ENCODE results near the gene FAM9C.

FAM9C gene

DNA sequence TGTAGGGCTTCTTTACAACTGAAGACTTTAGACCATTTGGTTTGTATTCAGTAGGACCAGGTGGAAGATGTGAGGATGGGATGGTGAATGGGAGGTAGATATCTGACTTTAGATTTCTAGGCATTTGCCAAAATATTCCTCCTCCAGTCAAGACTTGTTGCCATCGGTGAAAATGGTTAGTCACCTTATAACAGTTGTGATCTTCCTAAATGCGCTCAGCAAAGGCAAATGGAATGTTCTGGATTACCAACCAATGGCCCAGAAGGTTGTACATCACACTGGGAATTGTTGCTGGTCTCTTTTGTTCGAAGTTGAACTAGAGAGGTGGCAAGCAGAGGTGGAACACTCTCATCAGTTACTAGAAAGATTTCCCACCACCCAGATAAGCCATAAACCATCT lies 35.6 kb downstream of the FAM9C start:
- no peak overlapping the region for H3K4me3 ChIP-seq (ENCODE audit: low read depth, low read length)

DNA sequence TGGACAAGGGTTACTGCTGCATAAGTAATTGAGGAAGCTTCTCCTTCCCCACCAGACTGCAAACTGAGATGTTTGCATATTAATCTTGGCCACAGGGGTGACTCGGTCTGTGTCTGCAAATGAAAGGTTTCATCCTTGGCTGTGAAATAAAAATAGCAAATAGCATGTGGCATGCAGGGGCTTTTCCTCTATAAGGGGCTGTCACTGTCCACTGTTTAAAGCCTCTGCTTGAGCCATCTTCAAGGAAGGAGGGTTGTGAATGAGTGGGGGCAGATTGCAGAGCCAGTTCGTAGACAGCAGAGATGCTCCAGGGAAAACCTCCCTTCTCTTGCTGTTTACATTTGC lies 36.3 kb downstream of the FAM9C start:
- no peak overlapping the region for H3K4me3 ChIP-seq (ENCODE audit: low read depth, low read length)

DNA sequence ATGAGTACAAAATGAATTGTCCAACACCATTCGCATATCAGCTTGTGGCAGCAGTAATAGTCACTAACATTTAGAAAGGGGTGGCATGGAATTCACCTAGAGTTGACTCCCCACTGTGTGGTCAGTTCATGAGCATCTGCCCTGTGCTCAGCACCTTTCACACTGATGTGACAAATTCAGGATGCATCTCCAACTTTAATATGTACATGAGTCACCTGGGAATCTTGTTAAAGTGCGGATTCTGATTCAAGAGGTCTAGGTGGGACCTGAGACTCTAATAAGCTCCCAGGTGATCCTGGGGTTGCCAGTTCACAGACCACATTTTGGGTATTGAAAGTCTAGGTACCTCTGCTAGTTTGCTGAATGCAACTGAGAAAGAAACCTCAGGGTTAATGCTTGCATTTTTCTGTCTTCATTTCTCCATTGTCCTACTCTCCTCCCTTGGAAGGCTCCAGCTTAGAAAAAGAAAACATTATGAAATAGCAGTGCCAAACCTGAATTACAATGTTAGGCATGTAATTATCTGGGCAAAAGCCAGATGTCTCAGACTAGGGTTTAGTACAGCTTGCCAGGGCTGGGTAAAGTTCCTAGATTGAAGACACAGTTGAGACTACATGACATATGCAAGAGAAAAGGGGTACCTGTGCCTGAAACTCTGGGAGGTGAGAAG lies 36.8 kb downstream of the FAM9C start:
- H3K4me3 ChIP-seq (ENCODE audit: low read depth, low read length): no peak overlapping the region

DNA sequence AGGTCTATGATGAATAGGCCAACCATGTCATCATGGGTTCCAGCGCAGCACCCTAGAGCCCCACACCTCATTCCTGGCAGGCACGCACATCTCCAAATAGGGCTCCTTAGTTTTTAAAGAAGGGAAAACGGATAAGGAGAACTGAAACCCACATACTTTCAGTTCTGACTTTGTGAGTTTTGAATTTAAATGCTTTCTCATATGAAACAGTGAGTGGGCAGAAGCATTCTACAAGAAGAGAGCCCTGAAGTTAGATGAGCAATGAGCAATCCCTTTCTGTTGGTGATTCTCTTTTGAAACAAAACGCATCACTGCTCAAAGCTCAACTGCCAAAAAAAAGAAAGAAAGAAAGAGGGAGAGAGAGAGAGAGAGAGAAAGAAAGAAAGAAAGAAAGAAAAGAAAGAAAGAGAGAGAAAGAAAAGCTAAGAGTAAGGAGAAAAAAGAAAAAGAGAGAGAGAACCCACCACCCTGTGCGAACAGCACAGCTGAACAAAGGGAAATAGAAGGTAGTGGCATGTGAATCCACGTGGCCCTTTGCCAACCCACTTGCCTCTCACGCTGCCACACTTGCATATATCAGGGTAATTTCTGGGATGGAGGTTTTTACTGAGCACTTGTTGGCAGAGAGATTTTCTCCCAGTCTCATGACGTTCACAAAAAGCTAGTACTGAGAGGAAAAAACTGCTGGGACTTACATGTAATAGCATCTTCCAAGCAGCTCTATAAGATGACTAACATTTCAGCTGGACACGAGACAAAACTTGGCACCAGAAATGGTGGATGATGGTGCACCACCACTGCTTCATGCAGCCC lies 38.6 kb downstream of the FAM9C start:
- H3K4me3 ChIP-seq (ENCODE audit: low read depth, low read length): no peak overlapping the region

DNA sequence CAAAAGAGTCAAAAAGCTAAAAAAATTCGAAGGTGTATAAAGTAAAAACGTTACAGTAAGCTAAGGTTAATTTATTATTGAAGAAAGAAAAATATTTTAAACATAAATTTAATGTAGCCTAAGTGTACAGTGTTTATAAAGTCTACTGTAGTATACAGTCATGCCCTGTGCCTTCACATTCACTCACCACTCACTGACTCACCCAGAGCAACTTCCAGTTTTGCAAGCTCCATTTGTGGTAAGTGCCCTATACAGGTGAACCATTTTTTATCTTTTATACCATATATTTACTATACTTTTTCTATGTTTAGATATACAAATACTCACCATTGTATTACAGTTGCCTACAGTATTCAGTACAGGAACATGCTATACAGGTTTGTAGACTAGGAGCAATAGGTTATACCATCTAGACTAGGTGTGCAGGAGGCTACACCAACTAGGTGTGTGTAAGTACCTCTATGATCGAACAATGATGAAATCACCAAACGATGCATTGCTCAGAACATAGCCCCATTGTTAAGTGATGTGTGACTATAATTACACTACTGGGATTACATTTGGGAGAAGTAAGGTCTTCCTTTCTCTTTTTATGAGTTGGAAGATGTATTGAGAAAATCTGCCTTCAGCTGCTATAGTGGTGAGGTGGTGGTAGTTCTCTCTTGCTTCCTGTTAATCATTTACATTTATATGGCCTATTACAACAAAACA lies 42.3 kb downstream of the FAM9C start:
- H3K4me3 ChIP-seq (ENCODE audit: low read depth, low read length): no peak overlapping the region

DNA sequence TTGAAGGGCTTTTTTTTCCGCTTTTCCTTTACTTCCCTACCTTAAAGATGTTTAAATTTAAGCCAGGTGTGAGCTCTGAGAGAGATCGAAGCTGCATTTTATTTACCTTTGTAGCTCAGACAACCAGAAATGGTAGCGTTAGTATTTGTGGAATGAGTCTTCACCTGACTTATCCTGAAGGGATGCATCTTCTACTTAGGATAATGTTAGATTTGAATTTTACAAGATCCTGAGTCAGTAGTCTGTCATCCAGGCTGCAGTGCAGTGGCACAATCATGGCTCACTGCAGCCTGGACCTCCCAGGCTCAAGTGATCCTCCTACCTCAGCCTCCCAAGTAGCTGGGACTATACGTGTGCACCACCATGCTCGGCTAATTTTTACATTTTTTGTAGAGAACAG lies 43.3 kb downstream of the FAM9C start:
- H3K4me3 ChIP-seq (ENCODE audit: low read depth, low read length): no peak overlapping the region

DNA sequence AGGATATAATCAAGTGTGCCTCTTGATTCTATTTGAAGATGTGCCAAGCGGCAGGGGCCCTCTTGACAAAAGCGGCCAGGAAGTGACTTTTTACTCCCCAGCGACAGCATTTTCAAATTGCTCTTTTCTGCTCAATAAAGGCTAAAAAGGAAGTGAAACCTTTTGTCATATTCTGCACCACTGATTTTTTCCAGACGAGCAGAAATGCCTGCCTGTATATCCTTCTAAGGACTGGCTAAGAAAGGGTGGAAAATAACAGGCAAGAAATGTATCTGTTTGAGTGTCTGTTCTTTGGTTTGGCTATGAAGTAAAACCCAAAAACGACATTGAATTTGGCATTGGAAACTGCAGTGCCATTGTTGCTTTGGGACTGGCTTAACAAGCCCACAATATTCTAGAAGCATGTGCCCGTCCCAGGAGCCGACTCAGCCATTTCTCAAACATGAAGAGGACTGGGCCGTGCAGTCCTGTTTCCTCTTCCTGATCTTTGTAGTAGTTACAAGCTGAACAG lies 44.1 kb downstream of the FAM9C start:
- no peak overlapping the region for H3K4me3 ChIP-seq (ENCODE audit: low read depth, low read length)

DNA sequence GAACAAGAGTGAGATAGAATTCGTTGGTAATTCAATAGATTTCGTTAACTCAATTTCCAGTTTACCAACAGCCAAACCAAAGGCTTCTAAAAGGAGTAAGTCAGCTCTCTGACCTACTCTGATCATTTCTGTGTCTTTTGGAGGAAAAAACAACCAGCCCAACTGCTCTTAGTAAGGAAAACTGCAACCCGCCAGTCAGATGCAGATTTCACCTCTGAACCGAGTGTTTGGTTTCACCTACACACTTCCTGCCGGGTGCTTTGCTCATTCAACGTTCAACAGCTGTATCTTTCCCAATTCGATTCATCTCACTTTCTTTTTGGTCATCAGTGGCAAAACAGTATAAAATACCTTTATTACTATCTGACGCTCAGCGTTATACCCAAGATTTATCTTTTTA lies 45.0 kb downstream of the FAM9C start:
- H3K4me3 ChIP-seq (ENCODE audit: low read depth, low read length): no peak overlapping the region

DNA sequence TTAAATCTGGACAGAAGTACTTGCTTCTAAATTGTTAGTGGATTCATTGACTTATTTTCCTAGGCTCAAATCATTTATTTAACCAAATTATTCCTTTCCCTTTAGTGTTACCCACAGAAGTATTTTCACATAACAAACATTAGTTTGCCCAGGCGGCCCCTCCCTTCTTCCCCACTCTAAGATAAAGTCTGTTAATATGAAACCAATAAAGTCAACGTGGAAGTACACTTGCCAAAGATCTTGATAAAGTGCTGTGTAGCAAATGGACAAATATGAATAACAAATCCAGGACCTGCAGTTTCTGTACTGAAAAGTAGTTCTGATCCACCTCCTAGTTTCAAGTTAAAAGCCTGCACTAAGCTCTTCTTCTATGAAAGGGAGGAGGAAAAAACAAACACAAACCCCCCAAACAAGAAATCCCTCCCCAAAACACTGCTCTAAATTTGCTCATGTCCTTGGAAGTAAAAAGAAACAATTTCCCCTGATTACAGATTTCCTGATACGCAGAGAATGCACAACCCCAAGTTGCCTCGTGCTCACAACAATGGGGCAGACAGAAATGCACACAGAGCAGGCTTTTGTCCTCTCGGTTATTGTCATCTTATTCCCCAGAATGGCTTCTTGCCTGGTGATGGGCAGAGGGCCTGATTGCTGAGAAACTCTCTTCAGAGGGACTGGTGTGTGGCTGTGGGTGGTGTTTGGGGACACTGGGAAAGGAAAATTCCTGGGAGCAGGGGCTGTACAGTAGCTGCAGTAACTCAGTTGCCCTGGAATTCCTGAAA lies 46.3 kb downstream of the FAM9C start:
- no peak overlapping the region for H3K4me3 ChIP-seq (ENCODE audit: low read depth, low read length)

DNA sequence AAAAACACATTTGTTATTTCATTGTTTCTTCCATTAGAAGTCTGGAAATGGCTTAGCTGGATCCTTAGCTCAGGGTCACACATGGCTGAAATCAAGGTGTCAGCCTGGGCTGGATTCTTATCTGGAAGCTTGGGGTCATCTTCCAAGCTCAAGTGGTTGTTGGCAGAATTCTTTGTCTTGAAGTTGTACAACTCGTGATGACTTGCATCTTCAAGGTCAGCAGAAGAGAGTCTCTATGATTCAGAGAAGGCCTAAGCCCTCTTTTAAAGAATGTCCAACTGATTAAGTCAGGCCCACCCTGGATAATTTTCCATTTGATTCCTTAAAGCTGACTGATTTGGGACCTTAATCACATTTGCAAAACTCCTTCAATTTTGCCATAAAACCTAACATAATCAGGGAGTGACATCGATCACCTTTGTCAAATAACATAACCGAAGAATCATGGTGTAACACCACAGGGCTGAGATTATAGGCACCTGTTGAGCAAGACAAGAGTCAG lies 47.4 kb downstream of the FAM9C start:
- no peak overlapping the region for H3K4me3 ChIP-seq (ENCODE audit: low read depth, low read length)

DNA sequence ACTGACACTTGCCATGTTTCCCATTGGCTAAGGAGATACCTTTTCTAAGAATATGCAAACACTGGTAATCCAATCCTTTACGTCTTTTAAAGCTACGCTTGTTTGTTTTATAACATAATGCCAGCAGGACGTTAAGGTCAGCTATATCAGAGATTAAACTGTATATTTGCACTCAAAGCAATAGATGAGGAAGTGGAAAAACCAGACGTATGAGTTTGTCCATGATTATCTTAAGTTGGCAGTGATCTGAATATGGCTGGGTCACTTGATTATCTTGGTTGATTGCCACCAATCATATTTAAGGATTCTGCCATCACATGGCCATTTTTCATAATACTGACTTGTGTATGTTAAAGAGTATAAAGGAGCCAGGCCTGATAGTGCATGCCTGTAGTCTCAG lies 50.1 kb downstream of the FAM9C start:
- no peak overlapping the region for H3K4me3 ChIP-seq (ENCODE audit: low read depth, low read length)

DNA sequence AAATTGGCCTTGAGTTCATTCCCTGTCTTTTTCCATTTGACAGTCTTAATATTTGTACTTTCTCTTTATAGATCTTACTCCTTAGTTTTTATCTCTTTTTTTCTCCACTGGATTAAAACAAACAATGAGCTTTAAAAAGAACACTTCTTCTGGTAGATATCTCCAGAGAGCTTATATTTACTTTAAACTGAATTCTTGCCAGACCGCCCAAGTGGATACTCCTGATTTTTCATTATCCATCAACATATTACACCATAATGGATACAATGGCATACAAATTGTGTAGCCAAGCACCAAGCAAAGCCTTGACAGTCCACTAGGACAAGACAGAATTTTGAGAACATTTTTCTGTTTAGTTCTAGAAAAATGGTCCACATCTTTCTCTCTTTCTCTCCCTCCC lies 50.6 kb downstream of the FAM9C start:
- no peak overlapping the region for H3K4me3 ChIP-seq (ENCODE audit: low read depth, low read length)

DNA sequence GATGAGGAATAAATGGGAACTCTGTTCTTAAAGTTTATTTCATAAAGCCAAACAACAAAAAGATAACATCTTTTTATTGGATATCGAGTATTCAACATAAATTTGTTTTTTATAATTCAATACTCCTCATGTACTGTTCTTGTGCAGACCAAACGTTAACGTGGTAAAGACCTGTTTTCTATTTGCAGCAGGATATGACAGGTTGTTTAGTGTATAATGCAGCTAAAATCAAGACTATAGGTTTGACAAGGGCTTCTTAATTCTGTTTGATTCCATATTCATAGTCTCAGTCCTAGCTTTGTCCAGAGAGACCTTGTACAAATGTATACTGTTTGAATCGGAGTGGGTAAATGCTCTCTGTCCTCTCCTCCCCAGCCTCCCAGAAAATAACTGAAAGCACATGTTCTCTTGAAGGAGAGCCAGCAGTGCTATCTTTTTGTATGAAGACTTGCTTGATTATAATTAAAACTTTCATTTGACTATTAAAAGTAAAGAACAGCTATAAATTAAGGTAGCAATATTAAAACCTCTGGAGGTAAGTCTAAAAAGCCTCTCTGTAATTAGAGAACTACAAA lies 51.8 kb downstream of the FAM9C start:
- no peak overlapping the region for H3K4me3 ChIP-seq (ENCODE audit: low read depth, low read length)

DNA sequence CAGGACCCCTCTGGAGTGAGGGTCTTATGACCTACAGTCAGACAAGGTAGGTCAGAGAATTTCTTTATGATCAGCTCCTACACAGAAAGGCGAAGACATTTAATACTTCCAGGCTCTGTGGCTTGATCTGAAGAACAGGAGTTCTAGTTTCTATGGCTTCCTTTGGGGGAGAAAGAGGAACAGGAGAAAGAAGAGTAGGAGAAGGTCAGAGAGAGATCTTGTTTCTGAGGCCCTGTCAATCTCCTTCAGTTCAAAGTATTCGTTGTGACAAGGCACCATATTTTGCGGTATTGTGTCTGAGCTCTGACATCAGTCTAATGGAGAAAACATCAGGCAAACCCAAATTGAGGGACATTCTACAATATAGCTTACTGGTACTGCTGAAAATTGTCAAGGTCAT lies 52.8 kb downstream of the FAM9C start:
- no peak overlapping the region for H3K4me3 ChIP-seq (ENCODE audit: low read depth, low read length)

DNA sequence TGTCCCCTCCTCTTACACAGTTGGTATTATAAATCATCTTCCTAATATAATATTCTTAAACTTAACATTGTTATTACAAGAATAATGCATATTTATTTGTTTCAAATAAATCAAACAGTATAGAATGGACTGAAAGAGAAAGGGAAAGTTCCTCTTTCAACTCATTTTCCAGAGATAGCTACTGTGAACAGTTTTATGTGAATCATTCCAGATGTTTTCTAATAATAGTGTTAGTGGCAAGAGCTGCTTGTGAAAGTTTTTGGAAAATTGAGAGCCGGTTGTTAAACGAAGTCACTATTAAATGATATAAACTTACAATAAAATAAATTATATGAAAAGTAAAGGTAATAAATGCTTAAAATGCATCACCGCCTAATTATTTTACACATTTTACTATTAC lies 55.0 kb downstream of the FAM9C start:
- no peak overlapping the region for H3K4me3 ChIP-seq (ENCODE audit: low read depth, low read length)

DNA sequence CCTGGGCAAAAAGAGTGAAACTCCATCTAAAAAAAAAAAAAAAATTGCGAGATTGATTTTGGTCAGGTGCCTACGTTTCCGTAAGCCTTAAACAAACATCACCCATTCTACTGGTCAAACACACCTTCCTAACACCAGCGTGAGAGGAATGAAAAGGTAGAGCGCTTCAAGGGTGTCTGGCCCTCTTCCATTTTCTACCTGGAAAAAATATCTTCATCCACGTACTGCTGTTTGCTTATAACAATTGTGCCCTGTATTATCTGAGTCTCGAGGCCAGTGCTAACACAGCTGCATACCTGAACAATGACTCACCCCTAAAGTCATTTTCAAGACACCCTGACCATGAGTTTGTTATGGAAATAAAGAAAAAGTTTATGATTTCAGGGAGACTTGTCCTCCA lies 55.6 kb downstream of the FAM9C start:
- H3K4me3 ChIP-seq (ENCODE audit: low read depth, low read length): no peak overlapping the region

DNA sequence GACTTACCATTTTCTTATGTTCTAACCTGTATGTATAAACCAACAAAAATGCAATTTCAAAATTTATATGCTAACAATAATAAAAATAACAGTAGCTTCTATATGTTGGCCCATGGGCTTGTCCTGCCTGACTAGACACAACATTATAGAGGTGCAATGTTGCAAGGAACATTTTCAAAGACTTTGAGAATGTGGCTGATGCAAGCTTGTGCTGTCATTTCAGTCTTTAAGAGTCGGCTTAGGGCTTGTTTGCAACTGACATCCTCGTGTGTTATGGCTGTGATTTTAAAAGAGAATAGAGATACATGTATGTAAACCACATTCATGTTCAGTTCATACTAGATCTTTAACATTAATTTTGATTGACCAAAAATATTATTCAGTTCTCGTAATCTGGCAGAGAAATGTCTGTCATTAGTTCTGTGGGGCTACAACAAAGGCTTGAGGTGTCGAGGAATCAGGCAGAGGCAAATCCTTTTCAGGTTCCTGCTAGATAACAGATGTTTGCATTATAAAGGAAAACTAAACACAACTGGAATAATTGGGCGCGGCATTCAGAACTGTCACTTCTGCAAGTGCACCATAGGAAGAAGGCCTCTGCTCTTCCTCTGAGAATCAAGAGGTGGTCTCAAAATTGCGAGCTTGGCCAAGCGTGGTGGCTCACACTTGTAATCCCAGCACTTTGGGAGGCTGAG lies 56.4 kb downstream of the FAM9C start:
- no peak overlapping the region for H3K4me3 ChIP-seq (ENCODE audit: low read depth, low read length)

DNA sequence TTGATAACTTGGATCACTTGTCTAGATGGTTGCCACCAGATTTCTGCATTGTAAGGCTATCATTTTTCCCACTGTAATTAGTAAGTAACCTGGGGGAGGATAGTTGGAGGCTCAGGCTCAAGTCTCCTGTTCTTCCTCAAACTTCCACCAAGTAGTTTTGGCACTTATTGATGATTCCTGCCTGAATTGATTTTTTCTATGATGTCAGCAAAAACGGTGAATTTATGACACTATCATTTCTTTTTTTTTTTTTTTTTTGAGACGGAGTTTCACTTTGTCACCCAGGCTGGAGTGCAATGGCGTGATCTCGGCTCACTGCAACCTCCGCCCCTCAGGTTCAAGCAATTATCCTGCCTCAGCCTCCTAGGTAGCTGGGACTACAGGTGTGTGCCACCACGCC lies 57.1 kb downstream of the FAM9C start:
- no peak overlapping the region for H3K4me3 ChIP-seq (ENCODE audit: low read depth, low read length)

DNA sequence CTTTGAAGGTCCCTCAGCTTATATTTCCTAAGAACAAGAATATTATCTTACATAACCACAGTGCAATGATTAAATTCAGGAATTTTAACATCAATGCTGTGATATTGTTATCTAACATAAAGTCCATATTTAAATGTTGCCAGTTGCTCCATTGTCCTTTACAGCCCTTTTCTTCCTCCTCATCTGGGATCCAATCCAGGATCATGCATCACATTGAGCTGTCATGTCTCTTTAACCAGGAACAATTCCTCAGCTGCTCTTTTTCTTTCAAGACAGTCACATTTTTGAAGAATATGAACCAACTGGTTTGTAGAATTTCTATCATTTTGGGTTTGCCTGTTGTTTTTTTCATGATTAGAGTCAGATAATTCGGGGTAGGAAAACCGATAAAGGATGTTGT lies 57.5 kb downstream of the FAM9C start:
- no peak overlapping the region for H3K4me3 ChIP-seq (ENCODE audit: low read depth, low read length)

DNA sequence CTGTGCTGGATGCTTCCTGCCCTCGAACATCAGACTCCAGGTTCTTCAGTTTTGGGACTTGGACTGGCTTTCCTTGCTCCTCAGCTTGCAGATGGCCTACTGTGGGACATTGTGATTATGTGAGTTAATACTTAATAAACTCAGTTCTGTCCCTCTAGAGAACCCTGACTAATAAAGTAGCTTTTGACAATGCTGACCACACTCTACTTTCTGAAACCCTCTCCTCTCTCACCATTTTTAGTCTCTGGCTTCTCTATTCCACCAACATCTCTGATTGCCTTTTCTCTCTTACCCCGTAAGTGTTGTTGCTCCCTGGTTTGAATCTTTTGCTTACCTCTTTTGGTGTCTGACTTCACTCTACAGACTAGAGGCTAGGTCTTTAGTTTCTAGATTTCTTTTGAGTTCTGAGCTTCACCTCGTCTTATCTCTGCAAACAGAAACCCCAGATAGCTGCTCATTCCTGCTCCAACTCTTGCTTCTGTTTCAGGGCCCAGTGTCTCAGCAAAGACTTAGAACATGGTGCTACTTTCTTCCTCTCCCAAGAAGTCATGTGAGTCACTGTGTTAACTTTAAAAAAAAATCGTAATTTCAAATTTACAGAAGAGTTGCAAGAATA lies 58.1 kb downstream of the FAM9C start:
- H3K4me3 ChIP-seq (ENCODE audit: low read depth, low read length): no peak overlapping the region

Data from iPS-11a (cell line).